Nephron progenitor cell (in vitro differentiated cells): ENCODE results near the gene GPR176.

Experiments used
- DNase-seq: peaks from one replicate; pipeline ENCODE4 v3.0.0; 2021
- H3K27ac Mint-ChIP-seq: 2 replicates; pipeline ENCODE4 v1.8.0; 2021; ENCODE audit warnings: mild to moderate bottlenecking, moderate library complexity, mixed read lengths
- H3K27me3 Mint-ChIP-seq: 2 replicates; pipeline ENCODE4 v1.8.0; 2021; ENCODE audit warnings: mild to moderate bottlenecking, low read depth, mixed read lengths; ENCODE audit not compliant: poor library complexity
- H3K36me3 Mint-ChIP-seq: 2 replicates; pipeline ENCODE4 v1.8.0; 2021; ENCODE audit warnings: low read depth, mixed read lengths
- H3K4me1 Mint-ChIP-seq: 2 replicates; pipeline ENCODE4 v1.8.0; 2021; ENCODE audit warnings: mixed read lengths
- H3K4me3 Mint-ChIP-seq: 2 replicates; pipeline ENCODE4 v1.8.0; 2021; ENCODE audit warnings: mild to moderate bottlenecking, moderate library complexity, mixed read lengths
- H3K9me3 Mint-ChIP-seq: 2 replicates; pipeline ENCODE4 v1.8.0; 2021; ENCODE audit warnings: mild to moderate bottlenecking, moderate library complexity, mixed read lengths
- CTCF ChIP-seq: fragments of 200-600 bp; sonication (generic); IDR thresholded peaks from 2 replicates; pipeline ENCODE4 v1.5.0; 2021; ENCODE audit warnings: antibody characterized with exemption

The GPR176 gene

GRCh38 chr15:39885099-39885777, 34.8 kb downstream of the GPR176 start:
- no peak for TF ChIP-seq CTCF
- Mint-ChIP-seq H3K4me3 (no peak overlapping the region), H3K4me1 (peaks cover 3% of the 10 kb centered on the region), H3K9me3 (no peaks in the 10 kb centered on the region), H3K36me3 (no peaks in the 10 kb centered on the region), H3K27me3 (peaks cover 4% of the 10 kb centered on the region), H3K27ac (no peak overlapping the region)
- no peak for DNase-seq

- H3K36me3 Mint-ChIP-seq = no peaks in the 10 kb centered on the region
- TF ChIP-seq CTCF = no peak
- H3K4me1 Mint-ChIP-seq = no peaks in the 10 kb centered on the region
- H3K27me3 Mint-ChIP-seq = peaks cover 4% of the 10 kb centered on the region
- H3K9me3 Mint-ChIP-seq = no peaks in the 10 kb centered on the region
- H3K4me3 Mint-ChIP-seq = no peak overlapping the region
- no peak for DNase-seq
- no peak overlapping the region for H3K27ac Mint-ChIP-seq
Observed at GRCh38 chr15:39884351-39884750, 35.7 kb downstream of the GPR176 start.

GRCh38 chr15:39882602-39883001, 37.5 kb downstream of the GPR176 start:
- no peak for DNase-seq
- no peak for TF ChIP-seq CTCF
- H3K27me3 Mint-ChIP-seq = peaks cover 6% of the 10 kb centered on the region
- no peaks in the 10 kb centered on the region for H3K4me1 Mint-ChIP-seq
- no peaks in the 10 kb centered on the region for H3K36me3 Mint-ChIP-seq
- no peaks in the 10 kb centered on the region for H3K9me3 Mint-ChIP-seq
- H3K4me3 Mint-ChIP-seq = no peak overlapping the region
- H3K27ac Mint-ChIP-seq = no peak overlapping the region

- H3K36me3 Mint-ChIP-seq = no peaks in the 10 kb centered on the region
- H3K27ac Mint-ChIP-seq = no peak overlapping the region
- H3K27me3 Mint-ChIP-seq = peaks cover 8% of the 10 kb centered on the region
- no peak overlapping the region for H3K4me3 Mint-ChIP-seq
- H3K4me1 Mint-ChIP-seq = no peaks in the 10 kb centered on the region
- TF ChIP-seq CTCF = no peak
- no peaks in the 10 kb centered on the region for H3K9me3 Mint-ChIP-seq
- DNase-seq = no peak
Observed at GRCh38 chr15:39881790-39882189, 38.3 kb downstream of the GPR176 start.

- no peak for DNase-seq
- H3K4me1 Mint-ChIP-seq = no peaks in the 10 kb centered on the region
- H3K4me3 Mint-ChIP-seq = no peak overlapping the region
- H3K36me3 Mint-ChIP-seq = no peaks in the 10 kb centered on the region
- H3K9me3 Mint-ChIP-seq = no peaks in the 10 kb centered on the region
- H3K27me3 Mint-ChIP-seq = peaks cover 8% of the 10 kb centered on the region
- no peak overlapping the region for H3K27ac Mint-ChIP-seq
- no peak for TF ChIP-seq CTCF
Observed at GRCh38 chr15:39880718-39881387, 39.2 kb downstream of the GPR176 start.

GRCh38 chr15:39878406-39878785, 41.7 kb downstream of the GPR176 start:
- Mint-ChIP-seq H3K9me3 (no peaks in the 10 kb centered on the region), H3K36me3 (no peaks in the 10 kb centered on the region)

More at GRCh38 chr15:39878406-39878785, 41.7 kb downstream of the GPR176 start:
- peaks cover 4% of the 10 kb centered on the region for H3K27me3 Mint-ChIP-seq
- H3K27ac Mint-ChIP-seq = no peak overlapping the region
- no peak for TF ChIP-seq CTCF
- DNase-seq = no peak
- H3K4me1 Mint-ChIP-seq = no peaks in the 10 kb centered on the region
- no peak overlapping the region for H3K4me3 Mint-ChIP-seq
